A549 (cell line): Measurements from ENCODE around the gene PITPNC1. TPM values are rescaled to one million over a fixed set of nuclear protein-coding genes. Genes with fewer than 3 reads are reported as not detected.
A peak's percentile ranks its signal among the peaks of the same experiment; 100 is the strongest.
"Not testable (repeated sequence)": the region's sequence is repeated elsewhere in the genome, so short reads cannot be mapped to it uniquely, and the experiment has no call there.

Source experiments
- ATAC-seq, 2 experiments: fragments of 200-7000 bp in 1 of 2; fragments of >200 bp in 1 of 2; cut with Nextera tagmentation in 1 of 2; cut with Tn5 transposase in 1 of 2; 3 replicates each; pipeline versions ENCODE4 v1.8.0 to v1.9.1; 2018 to 2020; ENCODE audit warnings: mild to moderate bottlenecking in 1 of 2, moderate library complexity in 1 of 2
- CTCF ChIA-PET: fragments of 300-600 bp; sonication (Branson Sonifier 250); formaldehyde crosslinking; extraction: SDS; loops from one replicate; lab custom pipeline; 2021; ENCODE audit warnings: antibody characterized with exemption, inconsistent platforms; lab: Yijun Ruan, JAX
- POLR2A ChIA-PET: fragments of 350-600 bp; formaldehyde crosslinking; extraction: SDS; loops from one replicate; lab custom pipeline; 2021; ENCODE audit warnings: antibody characterized with exemption, inconsistent platforms; lab: Yijun Ruan, JAX
- DNase-seq, 2 experiments: peaks; one replicate each; pipeline versions ENCODE4 v3.0.0 to v3.0.0-alpha.2; 2011 to 2016; ENCODE audit warnings: low read depth in 1 of 2, low spot score in 1 of 2
- FAIRE-seq: peaks from 2 replicates; lab custom pipeline; 2011; peaks lifted over from hg19 to GRCh38; lab: Jason Lieb, UNC
- H3K27ac ChIP-seq, 2 experiments: fragments of >200 bp; sonication (Bioruptor Twin); formaldehyde crosslinking; 3 replicates each; pipeline ENCODE4 v1.5.1; 2016 to 2017
- H3K4me1 ChIP-seq: fragments of >200 bp; sonication (Bioruptor Twin); formaldehyde crosslinking; 3 replicates; pipeline ENCODE4 v1.6.1; 2016
- H3K4me2 ChIP-seq: fragments of >200 bp; sonication (Bioruptor Twin); formaldehyde crosslinking; 3 replicates; pipeline ENCODE4 v1.6.1; 2016
- H3K4me3 ChIP-seq: fragments of >200 bp; sonication (Bioruptor Twin); formaldehyde crosslinking; 3 replicates; pipeline ENCODE4 v1.5.1; 2016
- H3K9me3 ChIP-seq: fragments of >200 bp; sonication (Bioruptor Twin); formaldehyde crosslinking; 3 replicates; pipeline ENCODE4 v1.6.1; 2016
- BHLHE40 ChIP-seq: IDR thresholded peaks from 2 replicates; pipeline ENCODE4 v1.6.1; 2012; ENCODE audit warnings: low read depth, low read length, inconsistent platforms
- CBX2 ChIP-seq: fragments of 200-600 bp; sonication (generic); IDR thresholded peaks from 2 replicates; pipeline ENCODE4 v1.6.1; 2016; ENCODE audit warnings: low read depth, mild to moderate bottlenecking, borderline replicate concordance
- CEBPB ChIP-seq, 2 experiments: fragments of >200 bp in 1 of 2; sonication (Bioruptor Twin) in 1 of 2; formaldehyde crosslinking in 1 of 2; IDR thresholded peaks; 2 replicates each; pipeline ENCODE4 v1.6.1; 2012 to 2016
- CHD2 ChIP-seq: fragments of 150-350 bp; IDR thresholded peaks from 2 replicates; pipeline ENCODE4 v1.6.1; 2014; ENCODE audit warnings: low read length; ENCODE audit not compliant: partially characterized antibody
- FOSB ChIP-seq: fragments of 250-450 bp; sonication (Bioruptor Pico); IDR thresholded peaks from 2 replicates; pipeline ENCODE4 v1.5.0; 2020; ENCODE audit warnings: mild to moderate bottlenecking, moderate library complexity
- FOSL2 ChIP-seq, 2 experiments: fragments of 450-650 bp in 1 of 2; fragments of >200 bp in 1 of 2; sonication (Bioruptor Twin) in 1 of 2; formaldehyde crosslinking; IDR thresholded peaks; 2 replicates each; pipeline versions ENCODE4 v1.5.0 to v1.6.1; 2016 to 2020; ENCODE audit warnings: mild to moderate bottlenecking in 1 of 2, moderate library complexity in 1 of 2
- HEYL ChIP-seq: fragments of 250-450 bp; sonication (Bioruptor Pico); IDR thresholded peaks from 2 replicates; pipeline ENCODE4 v1.8.0; 2021; ENCODE audit warnings: mild to moderate bottlenecking, moderate library complexity
- JUN ChIP-seq, 2 experiments: fragments of >200 bp; sonication (Bioruptor Twin); formaldehyde crosslinking; IDR thresholded peaks; 2 replicates in 1 of 2; 3 replicates in 1 of 2; pipeline ENCODE4 v1.6.1; 2016 to 2017
- NFE2L2 ChIP-seq: fragments of 150-350 bp; conservative IDR thresholded peaks from 2 replicates; pipeline ENCODE4 v1.6.1; 2014; ENCODE audit warnings: low read length
- PHF8 ChIP-seq: fragments of 200-600 bp; sonication (generic); IDR thresholded peaks from 2 replicates; pipeline ENCODE4 v1.6.1; 2016; ENCODE audit warnings: low read depth, mild to moderate bottlenecking, antibody characterized with exemption, moderate library complexity, borderline replicate concordance
- POLR2A ChIP-seq: IDR thresholded peaks from 2 replicates; pipeline ENCODE4 v1.6.1; 2012; ENCODE audit warnings: mild to moderate bottlenecking, low read length
- RAD21 ChIP-seq, 2 experiments: fragments of >200 bp in 1 of 2; sonication (Bioruptor Twin) in 1 of 2; formaldehyde crosslinking in 1 of 2; IDR thresholded peaks in 1 of 2; conservative IDR thresholded peaks in 1 of 2; 2 replicates in 1 of 2; 3 replicates in 1 of 2; pipeline ENCODE4 v1.6.1; 2012 to 2018; ENCODE audit warnings: inconsistent platforms in 1 of 2
- RNF2 ChIP-seq: fragments of 200-600 bp; sonication (generic); IDR thresholded peaks from 2 replicates; pipeline ENCODE4 v1.6.1; 2016; ENCODE audit warnings: low read depth, mild to moderate bottlenecking, antibody characterized with exemption, moderate library complexity, borderline replicate concordance
- SMC3 ChIP-seq: fragments of >200 bp; sonication (Bioruptor Twin); formaldehyde crosslinking; IDR thresholded peaks from 3 replicates; pipeline ENCODE4 v1.6.1; 2018; ENCODE audit warnings: inconsistent platforms
- TFCP2L1 ChIP-seq: fragments of 250-450 bp; sonication (Bioruptor Pico); IDR thresholded peaks from 2 replicates; pipeline ENCODE4 v1.5.0; 2021; ENCODE audit warnings: mild to moderate bottlenecking
- ZFP36 ChIP-seq: fragments of 450-650 bp; IDR thresholded peaks from 2 replicates; pipeline ENCODE4 v1.6.1; 2014; ENCODE audit warnings: borderline replicate concordance; ENCODE audit not compliant: partially characterized antibody
- ZSCAN20 ChIP-seq: fragments of 250-450 bp; sonication (Bioruptor Pico); IDR thresholded peaks from 2 replicates; pipeline ENCODE4 v1.8.0; 2022; ENCODE audit warnings: mild to moderate bottlenecking, moderate library complexity
- WGBS: methylation state at CpG from one replicate; pipeline ENCODE4 v1.1.6; 2017; ENCODE audit errors: missing lambda C conversion rate; 5-methylcytosine and 5-hydroxymethylcytosine counted together
- polyA plus RNA-seq, 4 experiments: library from polyadenylated mRNA; depleted of rRNA in 3 of 4; stranded (reverse); fragments of >200 nt; fragmentation: RNase III in 1 of 4; extraction: RNeasy Plus Mini Kit Qiagen cat#74134 plus additional on column Dnase treatment in 1 of 4; gene quantifications; 2 replicates in 3 of 4; 3 replicates in 1 of 4; pipeline ENCODE4 v1.2.3, GENCODE V29; 2011 to 2017
- TF ChIP-seq, protein P1 (sequence below): fragments of >200 bp; sonication (Bioruptor Twin); formaldehyde crosslinking; IDR thresholded peaks from 3 replicates; pipeline ENCODE4 v1.5.1; 2016
- TF ChIP-seq, protein P2 (sequence below): fragments of 200-600 bp; sonication (generic); IDR thresholded peaks from 2 replicates; pipeline ENCODE4 v1.6.1; 2016; ENCODE audit warnings: antibody characterized with exemption, mild to moderate bottlenecking, moderate library complexity
- TF ChIP-seq, protein P3 (sequence below): IDR thresholded peaks from 2 replicates; pipeline ENCODE4 v1.6.1; 2012; ENCODE audit warnings: low read depth, borderline replicate concordance

The PITPNC1 gene
- polyA plus RNA-seq, 2 of the 4 experiments (the other 2 are of a cell fraction): 3.7 to 11.2 TPM

DNA sequence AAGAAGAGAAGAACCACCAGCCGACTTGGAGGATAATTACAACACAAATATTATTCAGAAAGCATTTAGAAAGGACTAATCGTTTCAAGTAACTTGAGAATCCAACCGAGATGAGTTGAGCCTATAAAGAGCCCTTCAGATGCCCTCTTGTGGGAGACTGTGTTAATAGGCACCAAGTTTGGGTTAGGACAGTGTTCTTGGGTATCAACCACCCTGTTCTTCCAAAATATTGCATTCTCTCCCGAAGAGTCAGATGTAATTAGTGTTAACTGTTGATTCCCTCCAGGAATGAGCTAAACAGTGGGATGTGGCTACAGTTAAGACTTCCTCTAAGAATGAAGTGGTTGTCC is 252.9 kb downstream of the PITPNC1 start:
- POLR2A ChIA-PET: no interaction called here
- CTCF ChIA-PET: interaction anchor here (0.6 to 5.3 kb wide), 19 partner anchors 10 to 434 kb away, joined by 3 to 56 read pairs (median 4); partner anchors contain the start of gene PITPNC1
- H3K27ac ChIP-seq: no peak overlapping the region

DNA sequence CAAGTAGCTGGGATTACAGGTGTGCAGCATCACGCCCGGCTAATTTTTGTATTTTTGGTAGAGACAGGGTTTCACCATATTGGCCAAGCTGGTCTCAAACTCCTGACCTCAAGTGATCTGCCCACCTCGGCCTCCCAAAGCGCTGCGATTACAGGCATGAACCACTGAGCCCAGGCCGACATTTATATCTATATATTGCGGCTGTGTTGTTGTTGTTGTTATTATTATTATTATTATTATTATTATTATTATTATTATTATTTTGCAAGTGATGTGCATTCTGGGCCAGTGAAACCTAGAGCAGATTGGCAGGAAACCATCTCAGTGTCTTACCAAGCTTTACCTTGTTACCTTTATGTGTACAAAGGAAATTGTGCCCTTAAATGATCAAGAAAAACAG is 253.8 kb downstream of the PITPNC1 start:
- H3K27ac ChIP-seq, FAIRE-seq, H3K9me3 ChIP-seq, H3K4me3 ChIP-seq, POLR2A ChIA-PET, ATAC-seq, H3K4me1 ChIP-seq, H3K4me2 ChIP-seq, DNase-seq: not testable (repeated sequence)
- CTCF ChIA-PET: interaction anchor here (1.0 to 5.3 kb wide), 8 partner anchors 9 to 255 kb away, joined by 3 to 56 read pairs (median 4); partner anchors contain the start of gene PITPNC1
- 88% methylated on average over 7 of the region's 7 CpGs for WGBS

More for the DNA sequence above, 252.9 kb downstream of the PITPNC1 start:
- ATAC-seq (peak; percentile 75 to 79; a peak in 5 of 6 replicates), FAIRE-seq (no peak), DNase-seq (peak in 1 of 2 experiments; percentile 56)
- Histone ChIP-seq H3K4me3 (no peak overlapping the region), H3K9me3 (no peaks in the 10 kb centered on the region), H3K4me2 (no peak overlapping the region), H3K4me1 (no peaks in the 10 kb centered on the region)
- WGBS: 27% methylated on average over 4 of the region's 4 CpGs
- peak; percentile 57; the same call in 2 of the 3 replicates for TF ChIP-seq SMC3
- TF ChIP-seq, protein P1, sequence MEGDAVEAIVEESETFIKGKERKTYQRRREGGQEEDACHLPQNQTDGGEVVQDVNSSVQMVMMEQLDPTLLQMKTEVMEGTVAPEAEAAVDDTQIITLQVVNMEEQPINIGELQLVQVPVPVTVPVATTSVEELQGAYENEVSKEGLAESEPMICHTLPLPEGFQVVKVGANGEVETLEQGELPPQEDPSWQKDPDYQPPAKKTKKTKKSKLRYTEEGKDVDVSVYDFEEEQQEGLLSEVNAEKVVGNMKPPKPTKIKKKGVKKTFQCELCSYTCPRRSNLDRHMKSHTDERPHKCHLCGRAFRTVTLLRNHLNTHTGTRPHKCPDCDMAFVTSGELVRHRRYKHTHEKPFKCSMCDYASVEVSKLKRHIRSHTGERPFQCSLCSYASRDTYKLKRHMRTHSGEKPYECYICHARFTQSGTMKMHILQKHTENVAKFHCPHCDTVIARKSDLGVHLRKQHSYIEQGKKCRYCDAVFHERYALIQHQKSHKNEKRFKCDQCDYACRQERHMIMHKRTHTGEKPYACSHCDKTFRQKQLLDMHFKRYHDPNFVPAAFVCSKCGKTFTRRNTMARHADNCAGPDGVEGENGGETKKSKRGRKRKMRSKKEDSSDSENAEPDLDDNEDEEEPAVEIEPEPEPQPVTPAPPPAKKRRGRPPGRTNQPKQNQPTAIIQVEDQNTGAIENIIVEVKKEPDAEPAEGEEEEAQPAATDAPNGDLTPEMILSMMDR: peak; percentile 47
- no peak for TF ChIP-seq CHD2
- TF ChIP-seq RAD21 (conservative IDR thresholded peaks at IDR 0.05 in 1 of 2, IDR thresholded peaks at IDR 0.05 in 1 of 2): peak; percentile 52; a peak in 4 of 5 replicates

DNA sequence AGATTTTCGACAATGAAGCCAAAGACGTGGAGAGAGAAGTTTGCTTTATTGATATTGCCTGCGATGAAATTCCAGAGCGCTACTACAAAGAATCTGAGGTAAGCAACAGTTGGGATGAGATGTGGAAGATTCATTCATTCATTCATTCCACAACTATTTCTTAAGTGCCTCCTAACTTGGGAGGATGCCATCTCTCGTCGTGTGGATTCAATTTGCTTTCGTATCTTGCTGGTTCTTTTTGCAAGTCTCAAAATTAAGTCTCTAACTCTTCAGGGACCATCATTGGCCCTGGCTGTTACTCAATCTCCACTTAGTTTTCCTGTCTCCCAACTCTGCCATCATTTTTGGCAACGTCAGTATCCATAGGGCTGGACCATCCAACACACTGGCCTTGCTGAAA is 255.1 kb downstream of the PITPNC1 start:
- no peak overlapping the region for H3K4me3 ChIP-seq
- no peak for ATAC-seq
- WGBS: 83% methylated on average over 8 of the region's 8 CpGs
- H3K27ac ChIP-seq: no peak overlapping the region
- CTCF ChIA-PET: no interaction called here
- H3K4me2 ChIP-seq: no peak overlapping the region
- no peak for FAIRE-seq
- H3K4me1 ChIP-seq: no peaks in the 10 kb centered on the region
- no peaks in the 10 kb centered on the region for H3K9me3 ChIP-seq
- no peak for DNase-seq
- TF ChIP-seq TFCP2L1 (CRISPR knock-in tag) (no peak), HEYL (CRISPR knock-in tag) (no peak), FOSL2 (IDR thresholded peaks at IDR 0.05) (no peak), FOSL2 (CRISPR knock-in tag; IDR thresholded peaks at IDR 0.05) (no peak), JUN (IDR thresholded peaks at IDR 0.05) (no peak), BHLHE40 (no peak), RNF2 (no peak), NFE2L2 (no peak), POLR2A (no peak), ZSCAN20 (no peak)
- POLR2A ChIA-PET: no interaction called here

DNA sequence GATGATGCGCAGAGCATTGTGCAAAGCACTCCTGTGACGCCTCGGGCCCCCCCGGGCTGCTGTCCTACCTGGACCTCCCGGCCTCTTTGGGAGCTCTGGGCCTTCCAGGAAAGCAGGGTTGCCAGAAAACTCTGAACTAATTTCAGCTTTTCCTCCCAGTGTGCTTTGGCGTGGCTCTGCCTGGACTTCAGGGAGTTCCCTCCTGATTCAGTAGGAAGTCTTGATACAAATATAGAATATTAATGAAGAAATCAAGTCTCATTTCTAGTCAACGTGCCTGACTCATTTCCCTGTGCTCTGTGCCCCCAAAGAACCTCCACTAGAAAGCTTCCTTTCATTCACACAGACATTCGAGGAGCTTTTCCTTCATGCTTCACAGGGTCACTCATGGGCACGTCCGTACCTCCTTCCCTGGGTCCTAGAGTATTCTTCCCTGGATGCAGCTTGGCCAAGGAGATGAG is 256.7 kb downstream of the PITPNC1 start:
- no peak overlapping the region for H3K4me2 ChIP-seq

DNA sequence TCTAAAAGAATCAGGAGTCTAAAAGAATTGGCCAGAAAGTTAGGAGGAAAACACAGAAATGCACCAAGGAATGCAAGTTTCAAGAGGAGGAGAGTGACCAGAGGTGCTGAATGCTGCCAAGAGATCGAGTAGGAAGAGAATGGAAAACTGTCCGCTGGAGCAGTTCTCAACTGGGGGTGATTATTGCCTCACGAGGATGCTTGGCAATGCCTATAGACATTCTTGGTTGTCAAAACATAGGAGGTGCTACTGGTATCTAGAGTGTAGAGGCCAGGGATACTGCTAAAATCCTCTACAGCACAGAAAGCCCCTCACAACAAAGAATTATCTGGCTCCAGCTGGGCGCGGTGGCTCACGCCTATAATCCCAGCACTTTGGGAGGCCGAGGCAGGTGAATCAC is 258.6 kb downstream of the PITPNC1 start:
- no peak overlapping the region for H3K27ac ChIP-seq
- no peak overlapping the region for H3K4me3 ChIP-seq
- DNase-seq (no peak), ATAC-seq (no peak), FAIRE-seq (no peak)
- no peaks in the 10 kb centered on the region for H3K4me1 ChIP-seq
- no peaks in the 10 kb centered on the region for H3K9me3 ChIP-seq
- ChIA-PET POLR2A (no interaction called here), CTCF (interaction anchor here (0.6 kb wide), 1 partner anchor 257 kb away, joined by 3 read pairs; no protein-coding TSS in a partner anchor)
- no peak overlapping the region for H3K4me2 ChIP-seq
- WGBS: 69% methylated on average over 7 of the region's 7 CpGs
- TF ChIP-seq FOSB (CRISPR knock-in tag) (no peak), CEBPB (IDR thresholded peaks at IDR 0.05) (no peak), CBX2 (no peak), POLR2A (no peak), PHF8 (no peak), SMC3 (no peak)
- TF ChIP-seq, protein P2, sequence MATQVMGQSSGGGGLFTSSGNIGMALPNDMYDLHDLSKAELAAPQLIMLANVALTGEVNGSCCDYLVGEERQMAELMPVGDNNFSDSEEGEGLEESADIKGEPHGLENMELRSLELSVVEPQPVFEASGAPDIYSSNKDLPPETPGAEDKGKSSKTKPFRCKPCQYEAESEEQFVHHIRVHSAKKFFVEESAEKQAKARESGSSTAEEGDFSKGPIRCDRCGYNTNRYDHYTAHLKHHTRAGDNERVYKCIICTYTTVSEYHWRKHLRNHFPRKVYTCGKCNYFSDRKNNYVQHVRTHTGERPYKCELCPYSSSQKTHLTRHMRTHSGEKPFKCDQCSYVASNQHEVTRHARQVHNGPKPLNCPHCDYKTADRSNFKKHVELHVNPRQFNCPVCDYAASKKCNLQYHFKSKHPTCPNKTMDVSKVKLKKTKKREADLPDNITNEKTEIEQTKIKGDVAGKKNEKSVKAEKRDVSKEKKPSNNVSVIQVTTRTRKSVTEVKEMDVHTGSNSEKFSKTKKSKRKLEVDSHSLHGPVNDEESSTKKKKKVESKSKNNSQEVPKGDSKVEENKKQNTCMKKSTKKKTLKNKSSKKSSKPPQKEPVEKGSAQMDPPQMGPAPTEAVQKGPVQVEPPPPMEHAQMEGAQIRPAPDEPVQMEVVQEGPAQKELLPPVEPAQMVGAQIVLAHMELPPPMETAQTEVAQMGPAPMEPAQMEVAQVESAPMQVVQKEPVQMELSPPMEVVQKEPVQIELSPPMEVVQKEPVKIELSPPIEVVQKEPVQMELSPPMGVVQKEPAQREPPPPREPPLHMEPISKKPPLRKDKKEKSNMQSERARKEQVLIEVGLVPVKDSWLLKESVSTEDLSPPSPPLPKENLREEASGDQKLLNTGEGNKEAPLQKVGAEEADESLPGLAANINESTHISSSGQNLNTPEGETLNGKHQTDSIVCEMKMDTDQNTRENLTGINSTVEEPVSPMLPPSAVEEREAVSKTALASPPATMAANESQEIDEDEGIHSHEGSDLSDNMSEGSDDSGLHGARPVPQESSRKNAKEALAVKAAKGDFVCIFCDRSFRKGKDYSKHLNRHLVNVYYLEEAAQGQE: no peak
- TF ChIP-seq, protein P3, sequence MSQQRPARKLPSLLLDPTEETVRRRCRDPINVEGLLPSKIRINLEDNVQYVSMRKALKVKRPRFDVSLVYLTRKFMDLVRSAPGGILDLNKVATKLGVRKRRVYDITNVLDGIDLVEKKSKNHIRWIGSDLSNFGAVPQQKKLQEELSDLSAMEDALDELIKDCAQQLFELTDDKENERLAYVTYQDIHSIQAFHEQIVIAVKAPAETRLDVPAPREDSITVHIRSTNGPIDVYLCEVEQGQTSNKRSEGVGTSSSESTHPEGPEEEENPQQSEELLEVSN: no peak

More for the DNA sequence above, 256.7 kb downstream of the PITPNC1 start:
- no peak for TF ChIP-seq ZFP36
- ChIA-PET CTCF (interaction anchor here (1.0 to 2.0 kb wide), 7 partner anchors 11 to 259 kb away, joined by 3 to 8 read pairs (median 4); partner anchors contain the start of gene PITPNC1), POLR2A (no interaction called here)
- no peak for ATAC-seq
- no peak for FAIRE-seq
- WGBS: 69% methylated on average over 10 of the region's 10 CpGs
- H3K27ac ChIP-seq: no peak overlapping the region
- no peaks in the 10 kb centered on the region for H3K4me1 ChIP-seq
- H3K9me3 ChIP-seq: no peaks in the 10 kb centered on the region
- H3K4me3 ChIP-seq: no peak overlapping the region
- no peak for DNase-seq
